T-helper 22 cell (primary cell): Measurements from ENCODE around the gene CCDC28B.
"Not testable (repeated sequence)": the region's sequence is repeated elsewhere in the genome, so short reads cannot be mapped to it uniquely, and the experiment has no call there.

Experiments
- DNase-seq: peaks from one replicate; pipeline ENCODE4 v3.0.0-alpha.2; 2020; ENCODE audit warnings: low read depth

The CCDC28B gene

DNA sequence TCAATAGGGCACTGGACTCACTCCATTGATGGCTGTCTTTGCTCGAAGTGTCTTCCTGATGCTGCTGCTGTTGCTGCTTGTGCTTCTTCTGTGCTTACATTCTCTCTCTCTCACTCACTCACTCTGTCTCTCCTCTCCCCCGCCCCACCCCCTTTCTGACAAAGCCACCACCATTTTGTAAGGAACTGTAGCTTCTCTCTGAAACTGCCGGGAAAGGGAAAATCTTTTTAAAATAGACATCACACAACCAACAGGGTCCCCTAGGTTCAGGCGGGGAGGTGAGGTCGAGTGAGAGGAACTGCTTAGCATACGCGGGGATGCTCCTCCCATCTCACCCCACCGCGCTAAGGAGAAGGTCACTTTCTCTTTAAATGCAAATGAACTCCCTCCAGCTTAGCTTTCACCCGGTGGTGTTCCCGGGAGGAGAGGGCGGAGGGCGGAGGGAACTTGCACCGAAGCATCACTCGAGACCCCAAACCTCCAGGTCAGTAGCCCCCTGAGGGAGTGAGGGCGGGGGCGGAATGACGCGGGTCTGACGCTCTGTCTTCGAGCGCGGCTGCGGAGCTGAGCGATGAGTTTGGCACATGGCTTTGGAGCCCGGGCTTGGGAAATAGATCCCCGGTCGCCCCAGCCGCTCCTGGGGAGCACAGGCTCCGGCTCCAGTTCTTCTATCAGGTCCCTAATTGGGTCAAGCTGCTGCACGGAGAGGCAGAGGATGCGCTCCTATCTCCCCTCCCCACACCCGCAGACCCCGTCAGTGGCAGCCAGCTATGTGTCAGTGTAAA is at the start of gene CCDC28B:
Gene CCDC28B, plus strand, starts transcription at position 370 of the 785 bp plus-strand sequence. CDS start 1,341 bp downstream, outside the sequence.
- peak; percentile 46 for DNase-seq

DNA sequence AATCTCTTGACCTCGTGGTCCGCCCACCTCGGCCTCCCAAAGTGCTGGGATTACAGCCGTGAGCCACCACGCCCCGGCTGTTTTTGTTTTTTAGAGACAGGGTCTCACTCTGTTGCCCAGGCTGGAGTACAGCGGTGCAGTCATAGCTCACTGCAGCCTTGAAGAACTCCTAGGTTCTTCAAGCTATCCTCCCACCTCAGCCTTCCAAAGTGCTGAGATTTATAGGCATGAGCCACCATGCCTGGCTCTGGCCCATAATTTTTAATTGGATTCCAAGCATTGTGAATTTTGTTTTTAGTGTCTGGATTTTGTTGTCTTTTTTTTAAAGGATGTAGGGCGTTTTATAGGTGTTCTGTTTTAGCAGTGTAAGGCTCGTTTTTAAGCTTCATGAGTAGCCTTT is 49.5 kb upstream of the CCDC28B start:
- no peak for DNase-seq

GRCh38 chr1:32151319-32151787 is 49.0 kb upstream of the CCDC28B start:
- no peak for DNase-seq

- no peak for DNase-seq
Observed at GRCh38 chr1:32159189-32159588, 41.2 kb upstream of the CCDC28B start.

GRCh38 chr1:32163405-32163804 is 37.0 kb upstream of the CCDC28B start:
- no peak for DNase-seq

GRCh38 chr1:32165633-32166032 is 34.8 kb upstream of the CCDC28B start:
- DNase-seq, result not testable (repeated sequence)

GRCh38 chr1:32170991-32171390 is 29.4 kb upstream of the CCDC28B start:
- no peak for DNase-seq

GRCh38 chr1:32172621-32173245 is 27.7 kb upstream of the CCDC28B start:
- no peak for DNase-seq

- no peak for DNase-seq
Observed at GRCh38 chr1:32178380-32179192, 21.8 kb upstream of the CCDC28B start.

DNA sequence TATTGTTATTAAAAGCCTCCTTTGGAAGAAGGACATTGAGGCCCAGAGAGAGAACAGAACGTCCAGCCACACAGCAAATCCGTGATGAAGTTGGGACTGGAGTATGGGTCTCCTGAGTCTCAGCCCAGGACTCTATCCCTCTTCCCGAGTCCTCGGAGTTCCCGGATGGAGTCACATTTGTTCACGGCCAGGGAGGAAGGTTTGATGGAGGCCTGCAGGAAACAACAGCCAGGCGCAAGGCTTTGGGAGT is 21.3 kb upstream of the CCDC28B start:
- no peak for DNase-seq

DNA sequence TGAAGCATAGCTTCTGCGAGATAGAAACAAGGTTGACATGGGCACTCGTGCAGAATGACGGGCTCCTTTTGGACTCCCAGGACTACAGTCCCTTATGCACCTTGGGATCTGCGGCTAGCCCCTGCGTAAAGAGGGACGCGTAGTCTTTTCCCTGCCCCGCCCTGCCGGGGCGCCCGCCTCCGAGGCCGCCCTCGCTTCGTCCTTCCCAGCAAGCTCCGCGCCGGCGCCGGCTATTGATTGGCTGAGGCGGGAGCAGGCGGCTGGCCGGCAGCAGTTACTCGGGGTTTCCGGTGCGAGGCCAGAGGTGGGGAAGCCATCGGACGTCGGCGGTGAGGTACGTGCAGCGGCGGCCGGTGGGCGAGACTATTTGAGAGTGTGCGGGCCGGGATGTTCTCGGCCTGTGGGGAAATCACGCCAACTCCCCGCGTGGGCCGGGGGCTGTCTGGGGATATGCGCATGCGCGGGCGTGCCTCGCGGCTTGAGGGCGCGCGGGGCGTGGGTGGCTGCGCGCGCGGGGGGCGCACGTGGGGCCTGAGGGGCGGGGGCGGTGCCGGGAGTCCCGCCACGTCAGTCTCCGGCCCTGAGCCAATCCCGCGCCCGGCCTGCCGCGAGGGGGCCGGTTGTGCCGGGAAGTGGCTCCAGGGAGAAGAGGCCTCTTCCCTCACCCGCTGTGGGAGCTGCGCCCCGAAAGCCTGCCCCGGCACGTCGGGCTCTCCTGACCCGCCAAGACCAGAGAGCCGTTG is 20.8 kb upstream of the CCDC28B start, which contains the start of gene TXLNA:
Gene TXLNA, plus strand, starts transcription at position 233 of the 743 bp plus-strand sequence. CDS start 671 bp downstream, outside the sequence.
- DNase-seq, result peak; percentile 79

DNA sequence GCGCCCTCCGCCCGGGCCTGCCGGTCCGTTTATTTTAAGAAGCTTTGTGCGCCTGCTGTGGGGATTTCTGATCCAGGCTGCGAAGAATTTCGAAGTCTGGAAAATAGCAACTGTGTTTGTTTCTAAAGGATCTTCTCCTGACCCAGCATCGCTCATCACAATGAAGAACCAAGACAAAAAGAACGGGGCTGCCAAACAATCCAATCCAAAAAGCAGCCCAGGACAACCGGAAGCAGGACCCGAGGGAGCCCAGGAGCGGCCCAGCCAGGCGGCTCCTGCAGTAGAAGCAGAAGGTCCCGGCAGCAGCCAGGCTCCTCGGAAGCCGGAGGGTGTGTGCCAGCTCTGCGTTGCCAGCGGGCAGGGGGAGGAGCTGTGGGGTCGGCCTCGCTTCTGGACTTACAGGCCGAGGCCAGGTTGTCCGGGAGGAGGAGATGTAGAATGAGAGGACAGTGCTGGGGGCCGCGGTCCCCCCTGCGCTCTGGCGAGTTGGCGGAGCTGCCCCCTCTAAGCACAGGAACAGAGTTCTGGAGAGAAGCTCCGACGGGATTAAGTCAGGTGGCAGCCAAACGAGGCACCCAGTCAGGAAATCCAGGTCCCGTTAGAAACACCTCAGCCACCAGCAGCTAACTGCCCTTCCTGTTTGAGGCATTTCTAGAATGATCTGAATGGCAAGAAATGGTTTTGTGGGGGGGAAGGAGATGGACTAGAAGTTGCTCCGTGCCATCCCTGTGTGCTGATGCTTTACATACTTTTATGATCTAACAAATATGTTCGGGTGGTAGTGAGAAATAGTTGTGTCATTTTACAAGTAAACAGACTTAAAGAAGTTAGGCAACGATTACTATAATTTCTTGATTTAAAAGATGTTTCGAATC is 20.0 kb upstream of the CCDC28B start:
- no peak for DNase-seq

DNA sequence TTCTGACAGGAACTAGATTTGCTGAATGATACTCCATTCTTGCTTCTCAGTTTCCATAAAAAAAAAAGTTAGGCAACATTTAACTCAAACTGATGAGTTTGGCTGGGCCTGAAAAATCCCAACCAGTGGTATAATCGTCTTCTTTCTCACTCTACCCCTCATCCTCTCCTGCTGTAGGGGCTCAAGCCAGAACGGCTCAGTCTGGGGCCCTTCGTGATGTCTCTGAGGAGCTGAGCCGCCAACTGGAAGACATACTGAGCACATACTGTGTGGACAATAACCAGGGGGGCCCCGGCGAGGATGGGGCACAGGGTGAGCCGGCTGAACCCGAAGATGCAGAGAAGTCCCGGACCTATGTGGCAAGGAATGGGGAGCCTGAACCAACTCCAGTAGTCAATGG is 19.3 kb upstream of the CCDC28B start:
- DNase-seq, result no peak

DNA sequence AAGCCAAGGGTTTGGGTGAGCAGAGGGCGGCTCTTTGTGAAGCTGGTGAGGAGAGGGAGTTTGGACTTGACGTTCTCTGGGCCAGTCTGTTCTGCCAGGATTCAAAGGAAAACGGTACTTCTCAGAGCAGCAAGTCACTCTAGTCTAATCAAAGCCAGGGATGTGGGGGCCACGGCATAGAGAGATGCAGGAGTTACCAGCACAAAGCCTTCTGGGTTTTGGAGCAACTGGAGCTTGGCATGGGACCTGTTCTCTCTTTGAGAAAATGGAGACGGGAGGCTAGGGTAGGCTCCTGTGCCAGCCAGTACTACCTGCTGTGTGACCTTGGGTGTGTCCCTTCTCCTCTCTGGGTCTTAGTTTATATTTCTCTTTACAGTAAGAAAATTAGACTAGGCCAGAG is 18.8 kb upstream of the CCDC28B start:
- DNase-seq, result no peak

DNA sequence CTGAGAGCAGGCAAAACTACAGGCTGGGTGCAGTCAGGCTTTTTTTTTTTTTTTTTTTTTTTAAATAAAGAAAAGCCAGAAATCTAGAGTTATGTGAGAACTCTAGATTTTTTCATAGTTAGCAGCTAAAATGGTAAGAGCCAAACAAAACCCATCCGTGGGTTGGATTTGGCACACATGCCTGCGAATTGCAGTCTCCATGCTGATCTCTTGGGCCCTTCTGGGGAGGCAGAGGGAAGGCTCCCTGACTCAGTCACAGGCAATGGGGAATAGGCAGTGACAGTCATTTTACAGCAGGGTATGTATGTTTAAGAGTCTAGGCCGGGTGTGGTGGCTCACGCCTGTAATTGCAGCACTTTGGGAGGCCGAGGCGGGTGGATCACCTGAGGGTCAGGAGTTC is 18.3 kb upstream of the CCDC28B start:
- DNase-seq, result no peak

DNA sequence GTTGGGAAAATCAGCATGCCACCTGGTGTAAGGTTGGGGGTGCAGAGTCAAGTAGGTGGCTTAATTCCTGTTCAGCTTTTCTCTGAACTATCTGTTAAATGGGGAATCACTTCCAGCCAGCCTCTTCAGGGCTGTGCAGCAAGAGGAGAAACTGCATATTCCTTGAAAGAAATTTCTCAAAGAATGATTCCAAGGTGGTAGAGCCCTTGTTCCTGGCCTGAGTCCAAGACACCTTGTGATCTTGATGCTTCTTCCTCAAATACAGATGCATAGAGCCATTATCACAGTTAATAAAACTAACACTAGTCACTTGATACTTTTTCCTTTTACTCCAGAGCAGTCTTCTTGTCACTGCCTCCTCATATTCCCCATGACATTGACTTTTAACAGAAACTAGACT is 15.7 kb upstream of the CCDC28B start:
- no peak for DNase-seq

DNA sequence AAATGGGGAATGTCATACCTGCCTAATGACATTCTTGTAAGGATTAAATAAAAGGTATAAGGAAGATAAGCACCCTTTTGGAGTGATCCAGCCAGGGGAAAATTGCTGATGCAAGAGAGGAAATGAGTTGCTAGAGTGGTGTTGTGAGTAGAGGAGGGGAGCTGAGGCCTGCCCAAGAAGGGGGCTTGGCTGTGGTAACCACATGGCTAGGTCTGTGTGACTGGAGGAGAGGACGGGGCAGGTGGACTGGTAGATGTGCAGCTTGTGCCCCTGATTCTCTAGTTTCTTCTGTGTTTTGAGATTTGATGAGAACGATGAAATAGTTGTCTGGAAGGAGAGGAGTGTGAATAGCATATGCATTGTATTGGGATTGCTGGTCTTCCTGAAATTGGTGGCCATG is 14.3 kb upstream of the CCDC28B start:
- DNase-seq, result no peak

DNA sequence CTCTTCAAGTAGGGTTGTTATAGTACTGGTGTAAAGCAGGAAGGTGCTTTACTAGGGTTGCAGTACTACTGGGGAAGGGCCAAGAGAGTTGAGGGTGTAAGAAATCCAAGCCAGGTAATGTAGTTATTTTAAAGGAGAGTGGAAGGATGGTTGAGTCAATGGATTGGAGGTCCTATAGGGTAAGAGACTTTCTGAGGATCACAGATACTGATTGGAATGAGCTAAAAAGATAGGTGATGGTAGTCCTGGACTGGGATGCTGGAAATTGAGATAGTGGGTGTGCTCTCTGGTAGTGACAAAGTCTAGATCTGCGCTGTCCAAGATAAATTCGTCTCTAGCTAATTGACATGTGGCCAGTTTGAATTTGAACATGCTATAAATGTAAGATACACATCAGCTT is 13.9 kb upstream of the CCDC28B start:
- DNase-seq, result no peak

- DNase-seq, result no peak
Observed at GRCh38 chr1:32187850-32188249, 12.5 kb upstream of the CCDC28B start.

GRCh38 chr1:32192220-32192948 is 8.0 kb upstream of the CCDC28B start:
- DNase-seq, result no peak
